ENCODE data around the gene SEC11C.

- TF ChIP-seq CTCF (IDR thresholded peaks at IDR 0.05; ENCODE audit: low read depth, low read length) (no peak), EZH2phosphoT487 (IDR thresholded peaks at IDR 0.05; ENCODE audit: low read depth) (no peak)
These were observed 15.3 kb upstream of the SEC11C start for GRCh38 chr18:59124370-59124704.

Measured in OCI-LY3 (cell line).